GM12865 (cell line): ENCODE data around the gene ATG2A.

ENCODE experiments used
- DNase-seq: peaks from one replicate; pipeline ENCODE4 v3.0.0; 2010; ENCODE audit warnings: low read depth
- H3K4me3 ChIP-seq: 2 replicates; pipeline ENCODE4 v1.5.1; 2011; ENCODE audit warnings: mild to moderate bottlenecking, low read depth, low read length, control low read depth
- TF ChIP-seq, protein P1 (sequence below): IDR thresholded peaks from 2 replicates; pipeline ENCODE4 v1.5.1; 2011; ENCODE audit warnings: low read length, control low read depth, low read depth, inconsistent platforms; ENCODE audit not compliant: insufficient read depth; ENCODE audit errors: missing control alignments

The ATG2A gene

DNA sequence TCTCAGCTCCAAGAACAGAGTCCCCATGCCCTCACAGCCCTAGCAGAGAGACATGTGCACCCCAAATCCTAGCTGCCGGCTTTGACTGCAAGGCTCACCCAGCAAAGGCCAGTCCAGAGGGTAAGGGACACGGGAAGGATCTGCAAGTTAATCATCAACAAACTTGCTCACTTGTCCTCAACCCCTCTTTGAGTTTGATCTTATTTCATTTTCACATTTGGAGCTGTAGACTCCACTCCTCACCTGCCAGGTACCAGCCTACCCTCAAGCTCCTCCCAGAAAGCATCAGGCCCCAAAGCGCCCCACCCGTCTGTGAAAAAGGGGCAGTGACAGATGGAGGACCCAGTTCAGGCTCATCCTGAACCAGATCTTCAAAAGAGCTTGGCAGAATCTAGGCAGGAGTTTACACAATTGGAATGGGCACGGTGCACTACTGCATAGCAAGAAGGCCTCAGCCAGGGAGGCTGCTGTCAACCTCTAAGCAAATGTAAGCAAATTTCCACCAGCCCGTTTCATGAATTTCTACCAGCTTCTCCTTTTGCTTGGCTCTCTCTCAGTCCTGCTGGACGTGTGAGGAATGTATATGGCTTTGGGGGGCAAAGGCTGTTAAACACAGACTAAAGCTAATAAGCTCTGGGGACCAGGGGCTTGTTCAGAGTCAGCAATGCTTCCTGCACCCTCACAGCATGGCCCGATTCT, 44.1 kb downstream of the ATG2A start:
- TF ChIP-seq, protein P1, sequence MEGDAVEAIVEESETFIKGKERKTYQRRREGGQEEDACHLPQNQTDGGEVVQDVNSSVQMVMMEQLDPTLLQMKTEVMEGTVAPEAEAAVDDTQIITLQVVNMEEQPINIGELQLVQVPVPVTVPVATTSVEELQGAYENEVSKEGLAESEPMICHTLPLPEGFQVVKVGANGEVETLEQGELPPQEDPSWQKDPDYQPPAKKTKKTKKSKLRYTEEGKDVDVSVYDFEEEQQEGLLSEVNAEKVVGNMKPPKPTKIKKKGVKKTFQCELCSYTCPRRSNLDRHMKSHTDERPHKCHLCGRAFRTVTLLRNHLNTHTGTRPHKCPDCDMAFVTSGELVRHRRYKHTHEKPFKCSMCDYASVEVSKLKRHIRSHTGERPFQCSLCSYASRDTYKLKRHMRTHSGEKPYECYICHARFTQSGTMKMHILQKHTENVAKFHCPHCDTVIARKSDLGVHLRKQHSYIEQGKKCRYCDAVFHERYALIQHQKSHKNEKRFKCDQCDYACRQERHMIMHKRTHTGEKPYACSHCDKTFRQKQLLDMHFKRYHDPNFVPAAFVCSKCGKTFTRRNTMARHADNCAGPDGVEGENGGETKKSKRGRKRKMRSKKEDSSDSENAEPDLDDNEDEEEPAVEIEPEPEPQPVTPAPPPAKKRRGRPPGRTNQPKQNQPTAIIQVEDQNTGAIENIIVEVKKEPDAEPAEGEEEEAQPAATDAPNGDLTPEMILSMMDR = no peak
- DNase-seq = peak; percentile 35
- H3K4me3 ChIP-seq = peak overlapping the region; percentile 55

DNA sequence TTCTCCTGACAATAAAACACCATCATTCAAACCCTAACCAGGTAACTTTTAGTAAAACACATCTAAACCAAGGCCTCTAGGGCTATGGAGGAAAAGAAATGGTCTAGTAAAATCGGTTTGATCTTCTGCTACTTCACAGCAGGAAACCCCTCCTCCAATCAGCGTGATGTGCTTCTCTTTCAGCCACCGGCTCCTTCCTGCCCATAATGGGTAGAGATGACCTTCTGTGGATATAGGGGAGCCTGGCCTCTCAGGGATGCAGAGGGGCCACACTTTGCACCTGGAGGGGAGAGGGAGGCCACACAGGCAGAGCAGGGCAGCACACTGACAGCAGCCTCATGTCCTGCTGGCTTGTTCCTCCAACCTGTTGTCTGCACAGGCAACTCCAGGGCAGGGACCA, 45.5 kb downstream of the ATG2A start:
- DNase-seq = peak; percentile 32
- peak overlapping the region; percentile 55 for H3K4me3 ChIP-seq
- TF ChIP-seq, protein P1 = no peak

DNA sequence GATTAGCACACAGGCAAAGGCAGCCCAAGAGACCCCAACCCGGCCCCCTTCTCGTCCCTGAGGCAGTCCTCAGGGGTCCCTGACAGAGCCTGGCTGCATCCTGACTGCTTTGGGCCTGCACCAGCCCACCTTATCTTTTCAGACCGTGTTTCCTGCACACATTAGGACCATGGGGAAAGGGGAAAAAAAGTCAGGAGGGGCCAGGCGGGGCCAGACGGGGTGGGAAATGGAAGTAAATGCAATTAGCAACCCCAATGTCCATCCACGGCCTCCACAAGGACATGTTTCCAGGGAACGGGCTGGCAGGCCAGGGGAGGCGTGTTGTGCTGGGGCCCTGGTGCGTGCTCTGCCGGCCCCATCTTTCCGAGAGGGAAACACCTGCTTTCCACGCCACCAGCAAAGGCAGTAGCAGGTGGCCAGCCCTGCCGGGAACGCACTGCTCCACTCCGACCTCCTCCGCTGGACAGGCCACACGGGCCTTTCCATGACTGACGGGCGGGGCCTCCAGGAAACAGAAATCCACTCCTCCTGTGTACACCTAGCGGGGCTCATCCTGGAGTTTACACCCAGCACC, 46.0 kb downstream of the ATG2A start:
- peak; percentile 9 for DNase-seq
- peak overlapping the region; percentile 55 for H3K4me3 ChIP-seq
- TF ChIP-seq, protein P1 = no peak

DNA sequence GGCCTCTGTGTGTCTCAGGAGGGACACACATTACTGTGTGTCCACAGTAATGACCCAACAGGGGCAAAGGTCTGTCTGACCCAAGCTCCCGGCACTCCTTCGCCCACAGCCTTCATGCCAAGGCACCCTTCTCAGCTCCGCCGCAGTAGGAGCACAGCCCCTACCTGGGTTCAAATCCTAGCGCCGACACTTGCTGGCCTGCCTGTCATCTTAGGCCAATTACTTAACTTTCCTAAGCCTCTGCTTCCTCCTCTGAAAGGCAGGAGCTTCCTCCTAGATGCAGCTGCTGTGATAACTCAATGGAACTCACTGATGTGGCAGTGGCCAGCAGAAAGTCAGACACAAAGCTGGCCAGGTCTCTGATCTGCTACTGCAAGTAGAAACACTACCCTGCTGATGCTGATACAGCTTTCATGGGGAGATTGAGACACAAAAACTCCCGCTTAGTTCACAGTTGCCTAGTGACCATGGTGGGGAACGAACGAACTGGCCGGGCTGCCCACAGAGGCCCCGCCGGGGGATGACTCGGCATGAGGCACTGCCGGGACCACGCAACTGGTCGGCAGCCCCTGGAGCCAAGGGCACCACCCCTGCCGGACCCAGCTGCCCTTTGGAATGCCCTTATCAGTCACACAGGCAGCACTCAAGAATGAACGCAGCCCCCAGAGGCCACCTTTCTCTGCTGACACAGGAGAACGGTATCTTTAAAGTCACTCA, 46.7 kb downstream of the ATG2A start:
- H3K4me3 ChIP-seq = peak overlapping the region; percentile 55
- DNase-seq = peak; percentile 13
- TF ChIP-seq, protein P1 = no peak

DNA sequence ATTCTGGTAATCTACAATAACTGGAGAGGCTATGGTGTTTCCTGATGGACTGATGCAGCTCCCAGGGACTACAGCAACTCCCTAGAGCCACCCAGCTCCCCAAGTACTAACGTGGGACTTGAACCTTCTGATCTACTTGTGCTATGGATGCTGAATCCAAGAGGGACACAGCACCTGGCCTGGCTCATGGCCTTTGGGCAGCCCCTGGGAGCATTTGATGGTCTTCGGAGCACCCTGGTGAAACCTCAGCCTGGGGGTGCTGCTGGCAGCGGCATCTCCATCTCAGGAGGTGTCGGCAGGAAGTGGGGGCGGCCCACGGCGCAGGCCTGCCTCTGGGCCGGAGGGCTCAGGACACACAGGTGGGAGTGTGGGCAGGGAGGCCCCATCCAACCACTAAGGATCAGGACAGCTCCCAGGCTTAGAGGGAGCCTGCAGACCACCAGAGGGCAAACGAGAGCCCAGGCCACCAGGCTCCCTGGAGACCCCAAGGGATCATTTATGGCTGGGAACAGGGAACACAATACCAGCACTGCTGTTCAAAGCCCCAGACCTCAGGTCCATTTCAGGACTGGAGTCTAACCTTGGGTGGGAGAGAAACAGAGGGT, 47.3 kb downstream of the ATG2A start:
- peak; percentile 44 for DNase-seq
- H3K4me3 ChIP-seq = peak overlapping the region; percentile 55
- TF ChIP-seq, protein P1 = peak; percentile 41

DNA sequence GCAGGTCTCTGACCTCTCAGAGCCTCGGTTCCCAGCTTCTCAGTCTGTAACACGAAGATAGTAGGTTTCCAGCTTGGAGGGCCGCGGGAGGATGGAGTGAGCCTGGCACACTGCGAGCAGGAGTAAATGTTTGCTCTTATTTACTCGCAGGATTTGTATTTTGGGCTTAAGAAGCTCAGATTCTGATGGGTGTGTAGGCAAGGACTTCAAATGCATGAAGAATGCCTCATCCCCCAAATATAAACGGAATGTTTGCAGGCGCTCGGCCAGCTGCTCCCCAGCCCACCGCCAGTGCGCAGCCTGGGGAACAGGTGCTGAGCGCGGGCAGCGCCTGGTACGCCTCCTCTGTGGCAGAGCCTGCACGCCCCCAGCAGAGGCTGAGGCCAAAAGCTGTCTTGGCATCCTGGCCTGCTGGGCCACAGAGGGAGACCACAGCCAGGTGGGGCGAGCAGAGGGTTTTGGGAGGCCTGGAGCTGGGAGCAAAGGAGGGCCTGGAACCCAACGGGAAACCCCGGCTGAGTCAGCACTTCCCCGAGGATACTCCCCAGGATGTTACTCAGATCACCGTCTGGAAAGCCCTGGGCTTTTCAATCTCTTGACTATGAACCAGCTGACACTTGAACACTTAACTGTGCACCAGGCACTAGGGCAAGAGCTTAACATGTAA, 48.0 kb downstream of the ATG2A start:
- peak; percentile 74 for DNase-seq
- H3K4me3 ChIP-seq = peak overlapping the region; percentile 55
- TF ChIP-seq, protein P1 = no peak
